GM12873 (cell line): ENCODE results near the gene RFC1.

Experiments used
- TF ChIP-seq, protein P1 (sequence below): IDR thresholded peaks from 2 replicates; pipeline ENCODE4 v1.5.1; 2012; ENCODE audit warnings: low read depth, mild to moderate bottlenecking, moderate library complexity, low read length, control low read depth; ENCODE audit not compliant: insufficient read depth; ENCODE audit errors: missing control alignments

The RFC1 gene

DNA sequence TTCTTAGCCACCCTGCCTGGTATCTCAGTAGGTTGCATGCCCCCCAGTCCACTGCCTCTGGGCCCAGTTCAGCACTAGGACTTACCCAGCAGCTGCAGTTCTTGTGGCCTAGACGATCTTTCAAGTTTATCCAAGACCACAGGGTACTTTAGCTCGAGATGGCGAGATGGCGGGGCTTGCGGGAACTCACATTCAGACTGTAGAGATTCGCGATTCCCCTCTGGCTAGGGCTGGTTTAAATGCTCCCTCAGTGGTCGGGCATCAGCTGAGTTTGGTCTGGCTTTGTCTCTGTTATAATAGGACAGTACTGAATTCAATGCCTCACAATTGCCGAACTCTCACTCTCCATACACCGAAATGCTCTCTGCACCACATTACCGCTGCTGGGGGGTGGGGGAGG is 18.4 kb upstream of the RFC1 start:
- TF ChIP-seq, protein P1, sequence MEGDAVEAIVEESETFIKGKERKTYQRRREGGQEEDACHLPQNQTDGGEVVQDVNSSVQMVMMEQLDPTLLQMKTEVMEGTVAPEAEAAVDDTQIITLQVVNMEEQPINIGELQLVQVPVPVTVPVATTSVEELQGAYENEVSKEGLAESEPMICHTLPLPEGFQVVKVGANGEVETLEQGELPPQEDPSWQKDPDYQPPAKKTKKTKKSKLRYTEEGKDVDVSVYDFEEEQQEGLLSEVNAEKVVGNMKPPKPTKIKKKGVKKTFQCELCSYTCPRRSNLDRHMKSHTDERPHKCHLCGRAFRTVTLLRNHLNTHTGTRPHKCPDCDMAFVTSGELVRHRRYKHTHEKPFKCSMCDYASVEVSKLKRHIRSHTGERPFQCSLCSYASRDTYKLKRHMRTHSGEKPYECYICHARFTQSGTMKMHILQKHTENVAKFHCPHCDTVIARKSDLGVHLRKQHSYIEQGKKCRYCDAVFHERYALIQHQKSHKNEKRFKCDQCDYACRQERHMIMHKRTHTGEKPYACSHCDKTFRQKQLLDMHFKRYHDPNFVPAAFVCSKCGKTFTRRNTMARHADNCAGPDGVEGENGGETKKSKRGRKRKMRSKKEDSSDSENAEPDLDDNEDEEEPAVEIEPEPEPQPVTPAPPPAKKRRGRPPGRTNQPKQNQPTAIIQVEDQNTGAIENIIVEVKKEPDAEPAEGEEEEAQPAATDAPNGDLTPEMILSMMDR = no peak

DNA sequence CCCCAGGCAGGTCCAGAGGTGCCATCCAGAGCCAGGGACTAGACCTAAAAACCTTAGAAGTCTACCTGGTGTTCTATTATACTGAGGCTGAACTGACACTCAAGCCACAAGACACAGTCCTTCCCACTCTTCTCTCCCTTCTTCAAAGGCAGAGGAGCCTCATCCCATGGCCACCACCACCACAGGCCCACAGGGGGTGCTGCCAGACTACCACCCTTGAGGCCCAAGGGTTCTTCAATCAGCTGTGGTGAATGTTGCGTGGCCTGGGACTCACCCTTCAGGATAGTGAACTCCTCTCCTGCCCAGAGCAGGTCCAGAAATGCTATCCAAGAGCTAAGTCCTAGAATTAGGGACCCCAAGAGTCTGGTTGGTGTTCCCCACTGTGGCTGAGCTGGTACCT is 17.5 kb upstream of the RFC1 start:
- TF ChIP-seq, protein P1 = no peak

DNA sequence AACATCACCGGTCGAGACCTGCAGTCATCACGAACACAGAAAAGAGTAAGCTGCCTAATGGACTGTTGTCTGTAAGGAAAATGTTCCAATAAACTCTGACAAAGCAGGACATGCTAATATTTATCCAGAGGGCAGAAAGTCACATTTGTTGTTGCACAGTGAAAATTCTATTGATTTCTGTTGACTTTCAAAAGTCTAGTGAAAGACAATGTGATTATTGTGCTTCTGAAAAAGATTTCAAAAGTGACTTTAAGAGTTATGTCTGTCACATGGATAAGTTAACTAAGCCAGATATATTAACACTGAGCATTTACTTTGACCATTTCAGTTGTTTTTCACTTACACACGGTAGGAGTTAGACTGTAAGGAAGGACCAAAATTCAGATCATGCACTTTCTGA is 9.3 kb upstream of the RFC1 start:
- TF ChIP-seq, protein P1 = no peak

DNA sequence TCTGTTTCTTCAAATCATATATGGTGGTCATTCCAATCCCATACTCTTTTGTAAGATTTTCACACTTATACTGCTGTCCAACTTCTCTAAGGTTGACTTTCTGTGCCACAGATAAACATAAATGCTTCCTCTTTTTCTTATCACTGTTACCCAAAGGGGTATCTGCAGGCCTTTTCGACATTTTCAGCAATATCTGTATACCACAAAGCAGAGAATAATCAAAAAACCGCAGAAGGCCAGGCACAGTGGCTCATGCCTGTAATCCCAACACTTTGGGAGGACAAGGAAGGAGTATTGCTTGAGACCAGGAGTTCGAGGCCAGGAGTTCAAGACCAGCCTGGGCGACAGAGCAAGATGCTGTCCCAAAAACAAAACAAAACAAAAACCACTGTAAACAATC is 3.1 kb upstream of the RFC1 start:
- TF ChIP-seq, protein P1 = no peak

DNA sequence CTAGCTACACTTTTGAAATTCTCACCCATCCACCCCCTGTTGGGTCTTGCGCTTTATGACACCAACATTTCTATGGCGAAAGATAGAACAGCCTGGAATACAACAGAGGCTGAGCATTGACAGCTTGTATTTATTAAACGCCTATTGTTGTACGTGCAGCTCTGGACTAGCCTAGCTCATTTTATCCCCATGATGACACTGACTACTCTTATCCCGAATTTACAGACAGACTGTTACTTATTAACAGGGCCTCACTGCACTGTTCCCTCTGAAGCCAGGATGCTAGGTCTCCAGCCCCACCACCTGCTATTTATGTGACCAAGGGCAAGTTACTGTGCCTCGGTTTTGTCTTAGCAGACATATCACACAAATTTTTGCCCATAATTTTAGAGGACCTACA is 1.0 kb upstream of the RFC1 start:
- TF ChIP-seq, protein P1 = no peak

DNA sequence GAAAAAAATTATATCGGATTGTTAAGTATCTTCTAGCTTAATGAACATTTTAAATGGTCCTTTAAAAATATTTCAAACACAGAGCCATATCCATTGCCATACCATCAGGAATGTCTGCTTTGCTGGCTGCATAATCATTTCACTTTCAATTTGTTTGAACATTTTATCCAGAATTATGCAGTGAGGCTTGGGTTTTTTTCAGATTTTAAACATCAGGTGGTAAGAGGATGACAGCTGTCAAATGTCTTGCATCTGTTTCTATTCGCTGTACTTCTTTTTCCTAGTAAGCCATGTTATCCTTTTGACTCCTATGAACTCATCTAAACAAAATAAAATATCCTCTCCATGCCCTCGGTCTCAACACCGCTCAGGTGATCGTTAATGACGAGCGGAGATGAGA is 802 bp downstream of the RFC1 start:
- TF ChIP-seq, protein P1 = no peak

DNA sequence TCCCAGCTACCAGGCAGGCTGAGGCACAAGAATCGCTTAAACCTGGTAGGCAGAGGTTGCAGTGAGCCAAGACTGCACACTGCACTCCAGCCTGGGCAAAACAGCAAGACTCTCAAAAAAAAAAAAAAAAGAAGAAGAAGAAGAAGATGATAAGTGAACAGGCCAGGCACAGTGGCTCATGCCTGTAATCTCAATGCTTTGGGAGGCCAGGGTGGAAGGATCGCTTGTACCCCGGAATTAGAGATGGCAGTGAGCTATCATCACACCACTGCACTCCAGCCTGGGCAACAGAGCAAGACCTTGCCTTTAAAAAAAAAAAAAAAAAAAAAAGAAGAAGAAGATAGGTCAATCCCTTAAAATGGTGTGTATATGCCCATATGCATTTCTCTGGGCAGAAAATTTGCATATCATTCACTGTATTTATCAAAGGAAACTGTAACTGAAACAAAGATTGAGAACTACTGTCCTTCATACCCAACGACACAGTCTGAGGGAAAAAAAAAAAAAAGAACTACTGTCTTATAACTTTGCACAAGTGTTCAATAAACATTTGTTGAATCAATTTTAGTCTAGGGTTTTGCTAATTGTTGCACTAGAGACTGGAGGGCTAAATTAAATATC is 2.3 kb downstream of the RFC1 start:
- TF ChIP-seq, protein P1 = no peak

DNA sequence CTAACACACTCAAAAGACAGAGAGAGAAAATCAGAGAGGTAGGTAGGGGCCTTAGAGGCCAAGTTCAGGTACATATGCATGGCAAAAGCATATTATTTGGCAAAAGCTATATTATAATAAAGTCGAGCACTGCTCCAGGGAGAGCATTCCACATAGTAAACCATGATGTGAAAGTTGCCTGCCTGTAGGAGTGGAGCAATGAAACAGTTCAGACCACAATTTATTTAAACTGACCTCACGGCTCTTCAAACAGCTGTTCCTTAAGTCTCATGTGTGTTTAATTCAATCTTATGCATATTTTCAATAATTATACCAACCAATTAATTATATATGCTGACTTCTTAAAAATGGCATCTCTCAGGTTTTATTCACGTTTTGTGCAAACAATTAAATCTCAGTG is 3.3 kb downstream of the RFC1 start:
- TF ChIP-seq, protein P1 = no peak
